Neural cell (in vitro differentiated cells): ENCODE data around the gene SCAANT1. TPM values are rescaled to one million over a fixed set of nuclear protein-coding genes. Genes with fewer than 3 reads are reported as not detected.
A peak's percentile ranks its signal among the peaks of the same experiment; 100 is the strongest.

Experiments
- H2AFZ ChIP-seq: fragments of 200-600, 300-800 bp; sonication (generic), shearing (Covaris generic); 2 replicates; pipeline ENCODE4 v1.6.0; 2014; ENCODE audit warnings: low read depth, mild to moderate bottlenecking, antibody characterized with exemption, low read length, moderate library complexity
- H3F3A ChIP-seq: fragments of 200-600 bp; shearing (Covaris generic); 2 replicates; pipeline ENCODE4 v1.6.1; 2016; ENCODE audit warnings: mild to moderate bottlenecking, moderate library complexity, mixed read lengths, antibody characterized with exemption, low read length; ENCODE audit not compliant: insufficient read depth, poor library complexity, severe bottlenecking
- H3K27ac ChIP-seq: fragments of 200-600, 300-800 bp; sonication (generic), shearing (Covaris generic); 2 replicates; pipeline ENCODE4 v1.5.1; 2014; ENCODE audit warnings: mild to moderate bottlenecking, low read length, moderate library complexity
- H3K27me3 ChIP-seq: fragments of 300-800, 200-600 bp; sonication (generic), shearing (Covaris generic); 2 replicates; pipeline ENCODE4 v1.6.0; 2014; ENCODE audit warnings: mild to moderate bottlenecking, low read depth, low read length, moderate library complexity; ENCODE audit not compliant: insufficient read depth
- H3K36me3 ChIP-seq: fragments of 300-800, 200-600 bp; sonication (generic), shearing (Covaris generic); 2 replicates; pipeline ENCODE4 v1.5.1; 2014; ENCODE audit warnings: mild to moderate bottlenecking, antibody characterized with exemption, low read length, moderate library complexity; ENCODE audit not compliant: insufficient read depth
- H3K4me2 ChIP-seq: fragments of 300-800, 200-600 bp; sonication (generic), shearing (Covaris generic); 2 replicates; pipeline ENCODE4 v1.6.0; 2014; ENCODE audit warnings: mild to moderate bottlenecking, low read length
- H3K4me3 ChIP-seq: fragments of 300-800, 200-600 bp; sonication (generic), shearing (Covaris generic); 2 replicates; pipeline ENCODE4 v1.5.1; 2014; ENCODE audit warnings: mild to moderate bottlenecking, low read length, moderate library complexity
- H3K79me2 ChIP-seq: fragments of 200-600 bp; shearing (Covaris generic); replicated peaks from 2 replicates; pipeline ENCODE4 v1.6.0; 2014; ENCODE audit warnings: mild to moderate bottlenecking, low read length, moderate library complexity; ENCODE audit not compliant: insufficient read depth
- H3K9ac ChIP-seq: fragments of 300-800, 200-600 bp; sonication (generic), shearing (Covaris generic); 2 replicates; pipeline ENCODE4 v1.6.1; 2016; ENCODE audit warnings: mild to moderate bottlenecking, low read length, mixed read lengths
- H3K9me2 ChIP-seq: fragments of 200-600 bp; shearing (Covaris generic); 2 replicates; pipeline ENCODE4 v1.6.1; 2016; ENCODE audit warnings: mild to moderate bottlenecking, low read length, mixed read lengths; ENCODE audit not compliant: insufficient read depth
- H3K9me3 ChIP-seq: fragments of 200-600, 300-800 bp; sonication (generic), shearing (Covaris generic); 2 replicates; pipeline ENCODE4 v1.6.1; 2016; ENCODE audit warnings: mild to moderate bottlenecking, mixed run types, low read length, moderate library complexity, mixed read lengths
- H4K20me1 ChIP-seq: fragments of 200-600 bp; shearing (Covaris generic); 2 replicates; pipeline ENCODE4 v1.6.1; 2016; ENCODE audit warnings: mild to moderate bottlenecking, mixed run types; ENCODE audit not compliant: insufficient read depth
- EP300 ChIP-seq: fragments of 450-650 bp; conservative IDR thresholded peaks from 2 replicates; pipeline ENCODE4 v1.6.1; 2014; ENCODE audit warnings: antibody characterized with exemption, mild to moderate bottlenecking, moderate library complexity; ENCODE audit not compliant: poor library complexity, severe bottlenecking
- EZH2 ChIP-seq: fragments of 200-600, 300-800 bp; shearing (Covaris generic), sonication (generic); IDR thresholded peaks from 2 replicates; pipeline ENCODE4 v1.6.1; 2014; ENCODE audit warnings: antibody characterized with exemption, low read length, borderline replicate concordance, mild to moderate bottlenecking; ENCODE audit not compliant: insufficient read depth, poor library complexity, severe bottlenecking
- MXI1 ChIP-seq: fragments of 450-650 bp; conservative IDR thresholded peaks from 2 replicates; pipeline ENCODE4 v1.6.1; 2014; ENCODE audit warnings: antibody characterized with exemption, mild to moderate bottlenecking; ENCODE audit not compliant: poor library complexity, severe bottlenecking
- POLR2AphosphoS5 ChIP-seq: IDR thresholded peaks from 2 replicates; pipeline ENCODE4 v1.6.1; 2012
- RAD21 ChIP-seq: fragments of 450-650 bp; conservative IDR thresholded peaks from 2 replicates; pipeline ENCODE4 v1.6.1; 2014; ENCODE audit warnings: antibody characterized with exemption, mild to moderate bottlenecking, moderate library complexity
- SMC3 ChIP-seq: fragments of 450-650 bp; conservative IDR thresholded peaks from 2 replicates; pipeline ENCODE4 v1.6.1; 2014; ENCODE audit warnings: antibody characterized with exemption, mild to moderate bottlenecking, moderate library complexity; ENCODE audit not compliant: poor library complexity
- TAF1 ChIP-seq: IDR thresholded peaks from 2 replicates; pipeline ENCODE4 v1.6.1; 2012; ENCODE audit warnings: low read depth
- polyA plus RNA-seq: library from polyadenylated mRNA; depleted of rRNA; stranded (reverse); fragments of >200 nt; gene quantifications from 2 replicates; pipeline ENCODE4 v1.2.3, GENCODE V29; 2014
- TF ChIP-seq, protein P1 (sequence below): fragments of 450-650 bp; IDR thresholded peaks from 2 replicates; pipeline ENCODE4 v1.5.1; 2014; ENCODE audit warnings: antibody characterized with exemption, mild to moderate bottlenecking, moderate library complexity; ENCODE audit not compliant: poor library complexity, severe bottlenecking
- TF ChIP-seq, protein P2 (sequence below): IDR thresholded peaks from 2 replicates; pipeline ENCODE4 v1.6.1; 2012; ENCODE audit warnings: borderline replicate concordance

SCAANT1 gene
- polyA plus RNA-seq, 1 donor from 2014 or later = not detected

DNA sequence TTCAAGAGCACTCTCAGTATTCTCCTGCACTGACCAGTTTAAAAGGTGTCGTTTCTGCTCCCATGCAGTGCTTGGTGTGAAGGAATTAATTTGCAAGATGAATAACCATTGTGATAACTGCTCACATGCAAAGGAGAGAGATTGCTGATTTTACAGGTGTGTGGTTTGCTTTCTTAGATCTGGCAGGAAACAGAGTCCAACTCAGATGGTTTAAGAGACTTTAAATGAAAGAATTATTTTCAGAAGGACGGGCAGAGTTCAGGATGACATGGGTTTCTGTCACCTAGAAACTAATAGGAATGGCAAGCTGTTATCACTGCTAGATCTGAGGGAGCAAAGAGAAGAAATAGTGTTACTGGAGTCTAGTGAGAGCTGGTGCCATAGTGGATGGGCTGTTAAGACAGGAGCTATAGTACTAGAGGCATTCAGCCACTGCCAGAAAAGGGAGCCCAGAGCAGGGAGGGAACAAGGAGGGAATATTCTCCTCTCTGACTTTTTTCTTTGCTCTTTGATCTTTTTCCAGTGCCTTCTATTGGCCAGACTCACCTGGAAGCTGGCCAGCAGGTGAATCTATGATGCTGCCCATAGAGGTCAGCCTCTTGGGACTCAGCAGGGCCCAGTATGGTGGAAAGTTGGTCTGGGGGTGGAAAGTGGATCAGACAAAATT is 33.7 kb downstream of the SCAANT1 start:
- Histone ChIP-seq H3K27ac (no peak overlapping the region), H3K9ac (no peak overlapping the region)

DNA sequence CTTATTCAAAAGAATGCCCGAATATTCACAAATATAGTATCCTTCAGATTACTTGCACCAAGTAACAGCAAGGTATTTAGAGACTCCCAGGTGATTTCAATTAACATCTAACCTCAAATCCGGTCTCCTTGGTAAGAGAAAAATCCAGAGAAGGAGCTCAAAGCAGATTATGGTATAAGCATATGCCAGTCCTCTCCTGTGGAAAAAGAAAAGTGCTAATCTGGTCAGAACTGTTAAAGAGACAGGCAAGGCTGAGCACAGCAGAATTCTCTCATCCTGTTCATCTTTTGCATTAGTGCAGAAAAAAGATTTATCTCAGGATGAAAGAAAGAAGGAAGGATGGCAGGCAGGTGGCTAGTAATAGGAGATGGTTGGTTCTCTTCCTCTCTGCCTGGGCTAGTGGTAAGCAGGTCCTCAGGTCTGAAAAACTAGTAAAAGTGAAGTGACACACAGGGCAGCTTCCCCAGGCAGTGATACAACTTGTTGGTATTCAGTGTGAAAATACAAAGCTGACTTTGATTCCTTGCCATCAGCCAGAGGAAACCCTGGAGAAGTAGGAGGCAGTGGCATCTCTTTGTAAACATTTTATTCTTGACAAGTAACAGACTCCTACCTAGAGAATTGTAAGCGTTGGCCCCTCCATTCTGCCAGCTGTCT is 34.3 kb downstream of the SCAANT1 start:
- H2AFZ ChIP-seq = no peak overlapping the region
- no peaks in the 10 kb centered on the region for H3F3A ChIP-seq
- no peak overlapping the region for H3K9ac ChIP-seq
- H3K9me2 ChIP-seq = no peaks in the 10 kb centered on the region
- H3K27ac ChIP-seq = no peak overlapping the region
- peak overlapping the region; percentile 12 for H3K4me3 ChIP-seq
- H3K27me3 ChIP-seq = no peaks in the 10 kb centered on the region
- H3K36me3 ChIP-seq = no peaks in the 10 kb centered on the region
- H3K9me3 ChIP-seq = no peaks in the 10 kb centered on the region
- H3K4me2 ChIP-seq = no peak overlapping the region
- no peaks in the 10 kb centered on the region for H4K20me1 ChIP-seq
- peaks cover 12% of the 10 kb centered on the region for H3K79me2 ChIP-seq
- TF ChIP-seq SMC3 (no peak), EZH2 (no peak), MXI1 (no peak), TAF1 (no peak), POLR2AphosphoS5 (no peak), EP300 (no peak)
- TF ChIP-seq, protein P1, sequence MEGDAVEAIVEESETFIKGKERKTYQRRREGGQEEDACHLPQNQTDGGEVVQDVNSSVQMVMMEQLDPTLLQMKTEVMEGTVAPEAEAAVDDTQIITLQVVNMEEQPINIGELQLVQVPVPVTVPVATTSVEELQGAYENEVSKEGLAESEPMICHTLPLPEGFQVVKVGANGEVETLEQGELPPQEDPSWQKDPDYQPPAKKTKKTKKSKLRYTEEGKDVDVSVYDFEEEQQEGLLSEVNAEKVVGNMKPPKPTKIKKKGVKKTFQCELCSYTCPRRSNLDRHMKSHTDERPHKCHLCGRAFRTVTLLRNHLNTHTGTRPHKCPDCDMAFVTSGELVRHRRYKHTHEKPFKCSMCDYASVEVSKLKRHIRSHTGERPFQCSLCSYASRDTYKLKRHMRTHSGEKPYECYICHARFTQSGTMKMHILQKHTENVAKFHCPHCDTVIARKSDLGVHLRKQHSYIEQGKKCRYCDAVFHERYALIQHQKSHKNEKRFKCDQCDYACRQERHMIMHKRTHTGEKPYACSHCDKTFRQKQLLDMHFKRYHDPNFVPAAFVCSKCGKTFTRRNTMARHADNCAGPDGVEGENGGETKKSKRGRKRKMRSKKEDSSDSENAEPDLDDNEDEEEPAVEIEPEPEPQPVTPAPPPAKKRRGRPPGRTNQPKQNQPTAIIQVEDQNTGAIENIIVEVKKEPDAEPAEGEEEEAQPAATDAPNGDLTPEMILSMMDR = no peak
- TF ChIP-seq, protein P2, sequence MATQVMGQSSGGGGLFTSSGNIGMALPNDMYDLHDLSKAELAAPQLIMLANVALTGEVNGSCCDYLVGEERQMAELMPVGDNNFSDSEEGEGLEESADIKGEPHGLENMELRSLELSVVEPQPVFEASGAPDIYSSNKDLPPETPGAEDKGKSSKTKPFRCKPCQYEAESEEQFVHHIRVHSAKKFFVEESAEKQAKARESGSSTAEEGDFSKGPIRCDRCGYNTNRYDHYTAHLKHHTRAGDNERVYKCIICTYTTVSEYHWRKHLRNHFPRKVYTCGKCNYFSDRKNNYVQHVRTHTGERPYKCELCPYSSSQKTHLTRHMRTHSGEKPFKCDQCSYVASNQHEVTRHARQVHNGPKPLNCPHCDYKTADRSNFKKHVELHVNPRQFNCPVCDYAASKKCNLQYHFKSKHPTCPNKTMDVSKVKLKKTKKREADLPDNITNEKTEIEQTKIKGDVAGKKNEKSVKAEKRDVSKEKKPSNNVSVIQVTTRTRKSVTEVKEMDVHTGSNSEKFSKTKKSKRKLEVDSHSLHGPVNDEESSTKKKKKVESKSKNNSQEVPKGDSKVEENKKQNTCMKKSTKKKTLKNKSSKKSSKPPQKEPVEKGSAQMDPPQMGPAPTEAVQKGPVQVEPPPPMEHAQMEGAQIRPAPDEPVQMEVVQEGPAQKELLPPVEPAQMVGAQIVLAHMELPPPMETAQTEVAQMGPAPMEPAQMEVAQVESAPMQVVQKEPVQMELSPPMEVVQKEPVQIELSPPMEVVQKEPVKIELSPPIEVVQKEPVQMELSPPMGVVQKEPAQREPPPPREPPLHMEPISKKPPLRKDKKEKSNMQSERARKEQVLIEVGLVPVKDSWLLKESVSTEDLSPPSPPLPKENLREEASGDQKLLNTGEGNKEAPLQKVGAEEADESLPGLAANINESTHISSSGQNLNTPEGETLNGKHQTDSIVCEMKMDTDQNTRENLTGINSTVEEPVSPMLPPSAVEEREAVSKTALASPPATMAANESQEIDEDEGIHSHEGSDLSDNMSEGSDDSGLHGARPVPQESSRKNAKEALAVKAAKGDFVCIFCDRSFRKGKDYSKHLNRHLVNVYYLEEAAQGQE = no peak

More for the DNA sequence above, 33.7 kb downstream of the SCAANT1 start:
- Histone ChIP-seq H3K4me2 (no peak overlapping the region), H3K27me3 (no peaks in the 10 kb centered on the region), H3K9me3 (no peaks in the 10 kb centered on the region), H3K36me3 (no peaks in the 10 kb centered on the region), H4K20me1 (no peaks in the 10 kb centered on the region), H3K4me3 (peak overlapping the region; percentile 12), H3F3A (no peaks in the 10 kb centered on the region), H3K79me2 (peaks cover 6% of the 10 kb centered on the region), H3K9me2 (no peaks in the 10 kb centered on the region), H2AFZ (no peak overlapping the region)
- TF ChIP-seq, protein P1 = no peak
- TF ChIP-seq RAD21 (no peak), TAF1 (no peak), EZH2 (no peak), SMC3 (no peak), MXI1 (no peak), EP300 (no peak), POLR2AphosphoS5 (no peak)
- TF ChIP-seq, protein P2 = no peak
